Liver (tissue), 9 donors: ENCODE data around the gene DMD. TPM values are rescaled to one million over a fixed set of nuclear protein-coding genes. Genes with fewer than 3 reads are reported as not detected.

Experiments used
- DNase-seq: peaks from one replicate; pipeline ENCODE4 v3.0.0-alpha.2; 2017; ENCODE audit warnings: low spot score
- H3K27ac ChIP-seq, 2 donors: one replicate each; pipeline ENCODE4 v1.7.0; 2013; ENCODE audit warnings: inconsistent platforms in 2 of 2, low read length in 2 of 2, control low read depth in 1 of 2, low read depth in 1 of 2, mild to moderate bottlenecking in 1 of 2
- H3K27me3 ChIP-seq, 4 donors: one replicate each; pipeline versions ENCODE4 v1.6.1 to v1.7.0; 2013; ENCODE audit warnings: low read length in 3 of 4, inconsistent platforms in 1 of 4, mild to moderate bottlenecking in 1 of 4, moderate library complexity in 1 of 4; ENCODE audit not compliant: control insufficient read depth in 4 of 4, insufficient read depth in 4 of 4
- H3K36me3 ChIP-seq, 4 donors: one replicate each; pipeline versions ENCODE4 v1.6.1 to v1.7.0; 2013; ENCODE audit warnings: low read length in 3 of 4, mild to moderate bottlenecking in 3 of 4, low read depth in 1 of 4, moderate library complexity in 1 of 4; ENCODE audit not compliant: control insufficient read depth in 4 of 4, insufficient read depth in 3 of 4
- H3K4me1 ChIP-seq, 4 donors: one replicate each; pipeline versions ENCODE4 v1.6.1 to v1.7.0; 2013; ENCODE audit warnings: low read length in 3 of 4, mild to moderate bottlenecking in 3 of 4, moderate library complexity in 1 of 4; ENCODE audit not compliant: control insufficient read depth in 4 of 4, insufficient read depth in 4 of 4
- H3K4me3 ChIP-seq, 3 donors: one replicate each; pipeline versions ENCODE4 v1.6.1 to v1.7.0; 2013; ENCODE audit warnings: low read length in 3 of 3, control low read depth in 1 of 3, low read depth in 1 of 3, mild to moderate bottlenecking in 1 of 3
- H3K9ac ChIP-seq, 2 donors: one replicate each; pipeline ENCODE4 v1.7.0; 2013; ENCODE audit warnings: low read length in 2 of 2, mild to moderate bottlenecking in 2 of 2, moderate library complexity in 2 of 2, control low read depth in 1 of 2, low read depth in 1 of 2
- H3K9me3 ChIP-seq, 4 donors: one replicate each; pipeline versions ENCODE4 v1.6.1 to v1.7.0; 2013; ENCODE audit warnings: low read length in 3 of 4; ENCODE audit not compliant: control insufficient read depth in 4 of 4
- ATF3 ChIP-seq: IDR thresholded peaks from 2 replicates; pipeline ENCODE4 v1.6.1; 2016; ENCODE audit warnings: antibody characterized with exemption
- CTCF ChIP-seq: fragments of 150-350 bp; IDR thresholded peaks from 2 replicates; pipeline ENCODE4 v1.5.1; 2017; ENCODE audit warnings: improper control_type of control experiment, low read depth, low read length; ENCODE audit not compliant: missing input control
- EGR1 ChIP-seq, 2 donors: IDR thresholded peaks; 2 replicates each; pipeline ENCODE4 v1.6.1; 2016 to 2018; ENCODE audit warnings: antibody characterized with exemption in 2 of 2, low read depth in 2 of 2
- FOXA1 ChIP-seq: IDR thresholded peaks from 2 replicates; pipeline ENCODE4 v1.6.1; 2016; ENCODE audit warnings: antibody characterized with exemption
- FOXA2 ChIP-seq: IDR thresholded peaks from 2 replicates; pipeline ENCODE4 v1.6.1; 2016; ENCODE audit warnings: antibody characterized with exemption
- GABPA ChIP-seq, 2 donors: IDR thresholded peaks in 1 of 2; conservative IDR thresholded peaks in 1 of 2; 2 replicates each; pipeline ENCODE4 v1.6.1; 2016; ENCODE audit warnings: antibody characterized with exemption in 2 of 2, mild to moderate bottlenecking in 1 of 2, moderate library complexity in 1 of 2
- HNF4A ChIP-seq, 2 donors: conservative IDR thresholded peaks; 2 replicates each; pipeline ENCODE4 v1.6.1; 2016; ENCODE audit warnings: antibody characterized with exemption in 2 of 2, mild to moderate bottlenecking in 2 of 2
- HNF4G ChIP-seq: IDR thresholded peaks from 2 replicates; pipeline ENCODE4 v1.6.1; 2016; ENCODE audit warnings: antibody characterized with exemption
- JUND ChIP-seq, 2 donors: IDR thresholded peaks; 2 replicates each; pipeline ENCODE4 v1.6.1; 2016; ENCODE audit warnings: antibody characterized with exemption in 2 of 2
- MAX ChIP-seq: IDR thresholded peaks from 2 replicates; pipeline ENCODE4 v1.6.1; 2016; ENCODE audit warnings: antibody characterized with exemption
- NR2F2 ChIP-seq: IDR thresholded peaks from 2 replicates; pipeline ENCODE4 v1.6.1; 2016; ENCODE audit warnings: antibody characterized with exemption
- RAD21 ChIP-seq, 2 donors: IDR thresholded peaks; 2 replicates each; pipeline ENCODE4 v1.6.1; 2016; ENCODE audit warnings: antibody characterized with exemption in 2 of 2, mild to moderate bottlenecking in 2 of 2
- REST ChIP-seq: IDR thresholded peaks from 2 replicates; pipeline ENCODE4 v1.6.1; 2016; ENCODE audit warnings: antibody characterized with exemption, mild to moderate bottlenecking
- RXRA ChIP-seq, 2 donors: IDR thresholded peaks; 2 replicates each; pipeline ENCODE4 v1.6.1; 2017 to 2018; ENCODE audit warnings: antibody characterized with exemption in 2 of 2, mild to moderate bottlenecking in 1 of 2
- SP1 ChIP-seq: IDR thresholded peaks from 2 replicates; pipeline ENCODE4 v1.6.1; 2018; ENCODE audit warnings: antibody characterized with exemption, mild to moderate bottlenecking
- TAF1 ChIP-seq: conservative IDR thresholded peaks from 2 replicates; pipeline ENCODE4 v1.6.1; 2016; ENCODE audit warnings: antibody characterized with exemption, mild to moderate bottlenecking
- YY1 ChIP-seq: IDR thresholded peaks from 2 replicates; pipeline ENCODE4 v1.6.1; 2016; ENCODE audit warnings: antibody characterized with exemption, mild to moderate bottlenecking
- ZBTB33 ChIP-seq: IDR thresholded peaks from 2 replicates; pipeline ENCODE4 v1.6.1; 2016; ENCODE audit warnings: antibody characterized with exemption
- WGBS: extraction: QIAGEN DNeasy Blood & Tissue Kit; methylation state at CpG from one replicate; pipeline ENCODE4 v1.1.7; 2013; 5-methylcytosine and 5-hydroxymethylcytosine counted together
- polyA plus RNA-seq, 2 donors: library from polyadenylated mRNA; stranded (reverse) in 1 of 2; unstranded in 1 of 2; fragments of 200-250 nt in 1 of 2; fragments of >200 nt in 1 of 2; fragmentation: Nextera tagmentation in 1 of 2; extraction: Ambion mirVana in 1 of 2; gene quantifications; one replicate each; pipeline versions ENCODE4 v1.2.1 to v1.2.3, GENCODE V29; 2013 to 2015
- total RNA-seq, 2 donors: library from RNA; depleted of rRNA; stranded (reverse); fragments of >200 nt; gene quantifications; one replicate each; pipeline ENCODE4 v1.2.3, GENCODE V29; 2014
- donor health status: healthy.
- donor health status: healthy.
- donor health status: healthy.
- donor health status: healthy.
- donor health status: healthy.

The DMD gene
- total and polyA plus RNA-seq, 4 donors, result 14.6 to 61.9 (median 23.9) TPM

- 51% methylated on average over 3 of the region's 3 CpGs for WGBS
- Histone ChIP-seq H3K4me1 (no peaks in the 10 kb centered on the region), H3K9me3 (no peaks in the 10 kb centered on the region), H3K27ac (no peak overlapping the region), H3K36me3 (no peaks in the 10 kb centered on the region), H3K4me3 (no peak overlapping the region), H3K9ac (no peak overlapping the region), H3K27me3 (peaks cover 0 to 6% (median 0%) of the 10 kb centered on the region in 4 donors)
- DNase-seq, result no peak
- TF ChIP-seq MAX, result no peak
- no peak for TF ChIP-seq TAF1
- TF ChIP-seq RXRA (IDR thresholded peaks at IDR 0.05), result no peak
- no peak for TF ChIP-seq FOXA1
- TF ChIP-seq YY1, result no peak
- TF ChIP-seq ZBTB33, result no peak
- TF ChIP-seq GABPA (IDR thresholded peaks at IDR 0.05 in 1 of 2, conservative IDR thresholded peaks at IDR 0.05 in 1 of 2), result no peak
- no peak for TF ChIP-seq RAD21 (IDR thresholded peaks at IDR 0.05)
- TF ChIP-seq JUND (IDR thresholded peaks at IDR 0.05), result no peak
- no peak for TF ChIP-seq REST
- no peak for TF ChIP-seq FOXA2
- TF ChIP-seq ATF3, result no peak
- no peak for TF ChIP-seq NR2F2
- TF ChIP-seq HNF4A (conservative IDR thresholded peaks at IDR 0.05), result no peak
- no peak for TF ChIP-seq HNF4G
- no peak for TF ChIP-seq CTCF
- no peak for TF ChIP-seq EGR1 (IDR thresholded peaks at IDR 0.05; ENCODE audit: low read depth in 2 of 2)
These were observed 257.2 kb downstream of the DMD start for GRCh38 chrX:32954125-32954524.

- Histone ChIP-seq H3K4me1 (no peaks in the 10 kb centered on the region), H3K9ac (no peak overlapping the region), H3K27ac (no peak overlapping the region), H3K9me3 (no peaks in the 10 kb centered on the region), H3K4me3 (no peak overlapping the region), H3K36me3 (no peaks in the 10 kb centered on the region), H3K27me3 (peaks cover 0 to 2% (median 0%) of the 10 kb centered on the region in 4 donors)
- no peak for DNase-seq
- 59% methylated on average over 2 of the region's 2 CpGs for WGBS
- TF ChIP-seq ZBTB33 (no peak), FOXA1 (no peak), RXRA (IDR thresholded peaks at IDR 0.05) (no peak), NR2F2 (no peak), ATF3 (no peak), MAX (no peak), TAF1 (no peak), YY1 (no peak), CTCF (no peak), FOXA2 (no peak), HNF4G (no peak), SP1 (no peak), EGR1 (IDR thresholded peaks at IDR 0.05; ENCODE audit: low read depth in 2 of 2) (no peak)
These were observed 263.2 kb downstream of the DMD start for GRCh38 chrX:32948130-32948529.
